Sigmoid colon (tissue), 7 donors: ENCODE data around the gene ABI3. TPM values are rescaled to one million over a fixed set of nuclear protein-coding genes. Genes with fewer than 3 reads are reported as not detected.

ENCODE experiments used
- DNase-seq: peaks from one replicate; pipeline ENCODE4 v3.0.0-alpha.2; 2019
- H3K27ac ChIP-seq, 4 donors: fragments of 200-600 bp; sonication (generic); one replicate each; pipeline ENCODE4 v1.5.1; 2016 to 2019; ENCODE audit warnings: mild to moderate bottlenecking in 1 of 4
- H3K27me3 ChIP-seq, 3 donors: fragments of 200-600 bp; sonication (generic); one replicate each; pipeline ENCODE4 v1.5.1; 2019; ENCODE audit warnings: mild to moderate bottlenecking in 1 of 3
- H3K36me3 ChIP-seq, 4 donors: fragments of 200-600 bp; sonication (generic); one replicate each; pipeline ENCODE4 v1.5.1; 2016 to 2019
- H3K4me1 ChIP-seq, 4 donors: fragments of 200-600 bp; sonication (generic); one replicate each; pipeline ENCODE4 v1.5.1; 2017 to 2019
- H3K4me3 ChIP-seq, 4 donors: fragments of 200-600 bp; sonication (generic); one replicate each; pipeline ENCODE4 v1.5.1; 2017 to 2019; ENCODE audit warnings: mild to moderate bottlenecking in 2 of 4, moderate library complexity in 1 of 4
- H3K9me3 ChIP-seq, 4 donors: fragments of 200-600 bp in 3 of 4; sonication (generic) in 3 of 4; one replicate each; pipeline versions ENCODE4 v1.5.1 to v1.6.1; 2013 to 2019
- EP300 ChIP-seq, 4 donors: sonication (generic); formaldehyde crosslinking; IDR thresholded peaks; one replicate each; pipeline ENCODE4 v1.6.1; 2017; ENCODE audit warnings: antibody characterized with exemption in 4 of 4
- POLR2A ChIP-seq, 2 donors: fragments of 450-650 bp; IDR thresholded peaks; one replicate each; pipeline ENCODE4 v1.6.1; 2016; ENCODE audit warnings: antibody characterized with exemption in 2 of 2, mild to moderate bottlenecking in 2 of 2, moderate library complexity in 2 of 2
- POLR2AphosphoS5 ChIP-seq, 4 donors: sonication (generic); formaldehyde crosslinking; IDR thresholded peaks; one replicate each; pipeline ENCODE4 v1.6.1; 2017; ENCODE audit warnings: antibody characterized with exemption in 4 of 4
- WGBS, 2 donors: extraction: QIAGEN DNeasy Blood & Tissue Kit; methylation state at CpG; one replicate each; pipeline ENCODE4 v1.1.7; 2013; 5-methylcytosine and 5-hydroxymethylcytosine counted together
- intact Hi-C: fragments of 100-400 bp; cut with DNase I; formaldehyde crosslinking; loops from one replicate; pipeline ENCODE4 v1.15.1; 2023
- polyA plus RNA-seq, 3 donors: library from polyadenylated mRNA; stranded (reverse); fragments of 200-250 nt; gene quantifications; one replicate each; pipeline ENCODE4 v1.2.3, GENCODE V29; 2013
- total RNA-seq, 4 donors: library from RNA; depleted of rRNA; stranded (reverse); fragments of >200 nt; gene quantifications; one replicate each; pipeline ENCODE4 v1.1.0, GENCODE V29; 2016
- TF ChIP-seq, protein P1 (sequence below), 4 experiments: fragments of 450-650 bp in 3 of 4; fragments of 200-600 bp in 1 of 4; IDR thresholded peaks; one replicate each; pipeline ENCODE4 v1.5.1; 2016 to 2019; ENCODE audit warnings: antibody characterized with exemption in 4 of 4, mild to moderate bottlenecking in 3 of 4, moderate library complexity in 2 of 4
- donor health status: healthy with polysubstance abuse.
- donor health status: Bipolar disorder and iron deficiency.
- donor health status: healthy.

ABI3 gene, protein sequence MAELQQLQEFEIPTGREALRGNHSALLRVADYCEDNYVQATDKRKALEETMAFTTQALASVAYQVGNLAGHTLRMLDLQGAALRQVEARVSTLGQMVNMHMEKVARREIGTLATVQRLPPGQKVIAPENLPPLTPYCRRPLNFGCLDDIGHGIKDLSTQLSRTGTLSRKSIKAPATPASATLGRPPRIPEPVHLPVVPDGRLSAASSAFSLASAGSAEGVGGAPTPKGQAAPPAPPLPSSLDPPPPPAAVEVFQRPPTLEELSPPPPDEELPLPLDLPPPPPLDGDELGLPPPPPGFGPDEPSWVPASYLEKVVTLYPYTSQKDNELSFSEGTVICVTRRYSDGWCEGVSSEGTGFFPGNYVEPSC
- total RNA-seq (1 to 10 TPM; 1.8 to 7.1 (median 3.0) TPM), polyA plus RNA-seq (10 to 100 TPM in 2 of 3 donors, 1 to 10 TPM in 1; 7.8 to 16.0 (median 15.2) TPM)

DNA sequence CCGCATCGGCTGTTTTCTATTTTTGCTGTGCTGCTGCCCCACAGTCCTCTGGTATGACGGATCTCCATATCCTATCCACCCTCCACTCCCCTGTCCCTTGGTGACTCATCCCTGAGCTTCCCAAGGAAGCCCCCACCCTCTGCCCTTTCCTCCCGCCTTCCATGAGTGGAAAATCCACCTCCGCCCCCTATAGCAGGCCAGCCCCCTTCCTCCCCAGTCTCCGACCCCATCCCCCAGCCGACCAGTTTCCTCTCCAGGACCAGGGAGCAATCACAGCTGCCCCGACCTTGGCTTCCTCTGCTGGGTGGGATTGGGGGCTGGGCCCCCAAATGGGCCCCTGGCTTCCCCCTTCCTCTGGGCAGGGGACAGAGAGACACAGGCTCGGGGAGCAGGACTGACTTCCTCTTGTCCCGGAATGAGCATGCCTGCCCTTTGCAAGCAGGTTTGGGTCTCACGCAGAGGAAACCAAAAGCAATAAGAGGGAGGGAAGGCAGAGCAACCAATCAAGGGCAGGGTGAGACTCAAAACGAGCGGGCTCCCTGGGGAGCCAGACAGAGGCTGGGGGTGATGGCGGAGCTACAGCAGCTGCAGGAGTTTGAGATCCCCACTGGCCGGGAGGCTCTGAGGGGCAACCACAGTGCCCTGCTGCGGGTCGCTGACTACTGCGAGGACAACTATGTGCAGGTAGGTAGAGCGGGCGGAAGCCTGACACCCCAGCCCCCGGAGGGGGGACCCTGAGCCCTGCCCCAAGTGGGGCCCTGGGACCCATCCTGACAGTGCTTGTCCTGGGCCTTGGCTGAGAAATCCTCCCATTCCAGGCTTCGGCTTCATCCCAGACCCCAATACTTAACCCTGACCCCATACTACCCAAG is at the start of gene ABI3, which contains the start of gene GNGT2:
Gene ABI3 (plus strand): TSS at position 550 of the 872 bp plus-strand sequence. CDS start 18 bp downstream, at position 568.
Gene GNGT2 (minus strand): TSS at position 417 of the 872 bp plus-strand sequence. CDS start 3,152 bp downstream, outside the sequence.
- H3K36me3 ChIP-seq: no peaks in the 10 kb centered on the region
- TF ChIP-seq POLR2A (IDR thresholded peaks at IDR 0.05) (no peak), EP300 (IDR thresholded peaks at IDR 0.05) (no peak), POLR2AphosphoS5 (IDR thresholded peaks at IDR 0.05) (peak in 3 of 4 donors; percentile 31 to 37 (median 34))
- TF ChIP-seq, protein P1, sequence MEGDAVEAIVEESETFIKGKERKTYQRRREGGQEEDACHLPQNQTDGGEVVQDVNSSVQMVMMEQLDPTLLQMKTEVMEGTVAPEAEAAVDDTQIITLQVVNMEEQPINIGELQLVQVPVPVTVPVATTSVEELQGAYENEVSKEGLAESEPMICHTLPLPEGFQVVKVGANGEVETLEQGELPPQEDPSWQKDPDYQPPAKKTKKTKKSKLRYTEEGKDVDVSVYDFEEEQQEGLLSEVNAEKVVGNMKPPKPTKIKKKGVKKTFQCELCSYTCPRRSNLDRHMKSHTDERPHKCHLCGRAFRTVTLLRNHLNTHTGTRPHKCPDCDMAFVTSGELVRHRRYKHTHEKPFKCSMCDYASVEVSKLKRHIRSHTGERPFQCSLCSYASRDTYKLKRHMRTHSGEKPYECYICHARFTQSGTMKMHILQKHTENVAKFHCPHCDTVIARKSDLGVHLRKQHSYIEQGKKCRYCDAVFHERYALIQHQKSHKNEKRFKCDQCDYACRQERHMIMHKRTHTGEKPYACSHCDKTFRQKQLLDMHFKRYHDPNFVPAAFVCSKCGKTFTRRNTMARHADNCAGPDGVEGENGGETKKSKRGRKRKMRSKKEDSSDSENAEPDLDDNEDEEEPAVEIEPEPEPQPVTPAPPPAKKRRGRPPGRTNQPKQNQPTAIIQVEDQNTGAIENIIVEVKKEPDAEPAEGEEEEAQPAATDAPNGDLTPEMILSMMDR (IDR thresholded peaks at IDR 0.05): no peak
- H3K27me3 ChIP-seq: peaks cover 0 to 22% (median 0%) of the 10 kb centered on the region in 3 donors
- no peaks in the 10 kb centered on the region for H3K4me1 ChIP-seq
- H3K27ac ChIP-seq: peak within 1 kb of the TSS; percentile 39 to 61 (median 57)
- H3K4me3 ChIP-seq: peak within 1 kb of the TSS in 3 of 4 donors; percentile 31 to 35 (median 31)
- WGBS, 2 donors: 25 to 58% methylated on average over 22 of the region's 22 CpGs
- DNase-seq: no peak
- intact Hi-C loops: no loop called here
- H3K9me3 ChIP-seq: no peaks in the 10 kb centered on the region

DNA sequence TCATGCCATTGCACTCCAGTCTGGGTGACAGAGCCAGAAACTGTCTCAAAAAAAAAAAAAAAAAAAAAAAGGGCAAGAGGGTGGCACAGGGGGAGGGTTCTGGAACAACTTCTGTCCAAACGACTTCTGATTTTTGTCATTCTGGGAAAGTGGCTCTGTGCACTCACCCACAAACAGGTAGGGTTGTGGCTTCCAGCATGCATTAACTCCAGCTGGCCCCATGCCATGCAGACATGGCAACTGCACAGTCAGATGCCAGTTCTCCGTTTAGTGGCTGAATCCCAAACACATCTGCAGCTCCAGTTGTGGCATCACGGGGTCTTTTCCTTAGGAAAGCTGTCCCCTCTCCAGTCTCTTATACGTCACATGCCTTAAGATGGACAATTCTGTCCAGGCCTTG is 47.6 kb upstream of the ABI3 start:
- intact Hi-C loops: no loop called here

DNA sequence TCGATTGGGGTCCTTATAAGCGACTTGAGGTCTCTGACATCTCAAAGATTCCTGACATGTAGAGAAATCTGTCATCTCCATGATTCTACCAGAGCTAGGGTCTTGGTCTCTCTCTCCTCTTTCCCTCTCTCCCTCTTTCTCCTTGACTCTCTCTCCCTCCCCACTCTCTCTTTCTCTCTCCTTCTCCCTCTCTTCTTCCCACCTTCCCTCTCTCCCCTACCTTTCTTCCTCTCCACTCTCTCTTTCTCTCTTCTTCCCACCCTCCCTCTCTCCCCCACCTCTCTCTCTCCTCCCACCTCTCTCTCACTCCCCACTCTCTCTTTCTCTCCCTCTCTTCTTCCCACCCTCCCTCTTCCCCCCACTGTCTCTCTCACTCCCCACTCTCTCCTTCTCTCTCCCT is 45.4 kb upstream of the ABI3 start:
- DNase-seq: no peak
- TF ChIP-seq EP300 (IDR thresholded peaks at IDR 0.05): no peak
- TF ChIP-seq POLR2AphosphoS5 (IDR thresholded peaks at IDR 0.05): no peak
- TF ChIP-seq POLR2A (IDR thresholded peaks at IDR 0.05): no peak
- TF ChIP-seq, protein P1 (IDR thresholded peaks at IDR 0.05): no peak
- no peak overlapping the region for H3K27ac ChIP-seq
- intact Hi-C loops: no loop called here
- no peaks in the 10 kb centered on the region for H3K36me3 ChIP-seq
- 90 to 98% methylated on average over 2 of the region's 2 CpGs for WGBS, 2 donors
- H3K4me3 ChIP-seq: no peak overlapping the region
- peaks cover 0 to 38% (median 6%) of the 10 kb centered on the region in 3 donors for H3K27me3 ChIP-seq
- no peaks in the 10 kb centered on the region for H3K9me3 ChIP-seq
- H3K4me1 ChIP-seq: no peaks in the 10 kb centered on the region

More for the DNA sequence above, 47.6 kb upstream of the ABI3 start:
- H3K9me3 ChIP-seq: no peaks in the 10 kb centered on the region
- no peaks in the 10 kb centered on the region for H3K36me3 ChIP-seq
- no peaks in the 10 kb centered on the region for H3K4me1 ChIP-seq
- no peak overlapping the region for H3K27ac ChIP-seq
- WGBS, 2 donors: 73 to 90% methylated on average over 4 of the region's 4 CpGs
- H3K4me3 ChIP-seq: no peak overlapping the region
- H3K27me3 ChIP-seq: peaks cover 0 to 30% (median 0%) of the 10 kb centered on the region in 3 donors
- DNase-seq: no peak
- TF ChIP-seq, protein P1 (IDR thresholded peaks at IDR 0.05): no peak
- no peak for TF ChIP-seq POLR2AphosphoS5 (IDR thresholded peaks at IDR 0.05)
- TF ChIP-seq EP300 (IDR thresholded peaks at IDR 0.05): no peak
- TF ChIP-seq POLR2A (IDR thresholded peaks at IDR 0.05): no peak

DNA sequence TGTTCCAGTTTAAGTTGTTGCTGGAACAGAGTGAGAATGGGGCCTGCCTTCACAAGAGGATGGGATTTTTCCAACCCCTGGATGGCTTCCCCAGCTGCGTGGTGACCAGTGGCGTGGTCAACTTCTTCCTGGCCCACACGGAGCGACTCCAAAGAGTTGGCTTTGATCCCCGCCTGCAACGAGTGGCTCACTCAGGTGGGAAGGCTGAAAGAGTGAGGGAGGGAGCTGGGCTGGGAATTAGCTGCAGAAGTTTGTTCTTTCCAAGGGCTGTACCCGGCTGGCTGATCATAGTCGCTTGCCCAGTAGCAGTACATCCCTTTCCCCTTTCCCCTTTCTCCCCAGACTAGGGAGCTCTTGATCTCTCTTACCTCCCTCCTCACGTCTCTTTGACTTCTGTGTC is 41.8 kb upstream of the ABI3 start:
- Histone ChIP-seq H3K27me3 (peaks cover 0 to 47% (median 6%) of the 10 kb centered on the region in 3 donors), H3K9me3 (peaks cover 0 to 2% (median 0%) of the 10 kb centered on the region in 4 donors), H3K27ac (no peak overlapping the region), H3K4me3 (no peak overlapping the region), H3K36me3 (no peaks in the 10 kb centered on the region), H3K4me1 (no peaks in the 10 kb centered on the region)
- 70 to 86% methylated on average over 9 of the region's 9 CpGs for WGBS, 2 donors
- no peak for TF ChIP-seq POLR2AphosphoS5 (IDR thresholded peaks at IDR 0.05)
- no peak for TF ChIP-seq POLR2A (IDR thresholded peaks at IDR 0.05)
- no peak for TF ChIP-seq EP300 (IDR thresholded peaks at IDR 0.05)
- TF ChIP-seq, protein P1 (IDR thresholded peaks at IDR 0.05): no peak
- intact Hi-C loops: no loop called here
- DNase-seq: no peak
